Natural killer cell (primary cell): Measurements from ENCODE around the gene RHOF. TPM values are rescaled to one million over a fixed set of nuclear protein-coding genes. Genes with fewer than 3 reads are reported as not detected.

Experiments
- ATAC-seq, 3 donors: fragments of 150-1000 bp in 2 of 3; fragments of 200-7000 bp in 1 of 3; cut with Tn5 transposase; 1 replicate in 1 of 3; 2 replicates in 2 of 3; pipeline ENCODE4 v1.10.0; 2021; ENCODE audit warnings: mild to moderate bottlenecking in 2 of 3, moderate library complexity in 2 of 3
- DNase-seq, 2 donors: peaks; one replicate each; pipeline versions ENCODE4 v3.0.0 to v3.0.0-alpha.2; 2013 to 2021; ENCODE audit warnings: mixed read lengths in 1 of 2
- H3K27ac ChIP-seq: one replicate; pipeline ENCODE4 v1.5.1; 2013; ENCODE audit warnings: mild to moderate bottlenecking, low read length
- H3K27me3 ChIP-seq: one replicate; pipeline ENCODE4 v1.6.1; 2013; ENCODE audit warnings: low read length; ENCODE audit not compliant: control insufficient read depth, insufficient read depth
- H3K36me3 ChIP-seq: one replicate; pipeline ENCODE4 v1.6.1; 2013; ENCODE audit warnings: low read length; ENCODE audit not compliant: control insufficient read depth, insufficient read depth
- H3K4me1 ChIP-seq: one replicate; pipeline ENCODE4 v1.6.1; 2013; ENCODE audit warnings: low read length; ENCODE audit not compliant: control insufficient read depth, insufficient read depth
- H3K4me3 ChIP-seq: one replicate; pipeline ENCODE4 v1.5.1; 2013; ENCODE audit warnings: low read length
- H3K9me3 ChIP-seq: one replicate; pipeline ENCODE4 v1.6.1; 2013; ENCODE audit warnings: low read length; ENCODE audit not compliant: control insufficient read depth, insufficient read depth
- H3K27ac Mint-ChIP-seq, 2 donors: one replicate each; pipeline ENCODE4 v1.8.0; 2022; ENCODE audit warnings: mild to moderate bottlenecking in 2 of 2, mixed read lengths in 2 of 2, moderate library complexity in 1 of 2
- H3K27me3 Mint-ChIP-seq, 2 donors: one replicate each; pipeline ENCODE4 v1.8.0; 2022; ENCODE audit warnings: low read depth in 2 of 2, mixed read lengths in 2 of 2
- H3K36me3 Mint-ChIP-seq: one replicate; pipeline ENCODE4 v1.8.0; 2022; ENCODE audit warnings: mixed read lengths
- H3K4me1 Mint-ChIP-seq, 2 donors: one replicate each; pipeline ENCODE4 v1.8.0; 2022; ENCODE audit warnings: mixed read lengths in 2 of 2
- H3K4me3 Mint-ChIP-seq: one replicate; pipeline ENCODE4 v1.8.0; 2022; ENCODE audit warnings: mild to moderate bottlenecking, moderate library complexity, mixed read lengths
- H3K9me3 Mint-ChIP-seq, 2 donors: one replicate each; pipeline ENCODE4 v1.8.0; 2022; ENCODE audit warnings: mixed read lengths in 2 of 2
- CTCF ChIP-seq: fragments of 200-600 bp; IDR thresholded peaks from one replicate; pipeline ENCODE4 v1.8.0; 2022; ENCODE audit warnings: antibody characterized with exemption
- WGBS: methylation state at CpG from one replicate; pipeline ENCODE4 v1.1.7; 2013; ENCODE audit warnings: missing lambda C conversion rate; ENCODE audit not compliant: insufficient coverage; 5-methylcytosine and 5-hydroxymethylcytosine counted together
- intact Hi-C: fragments of 100-400 bp; cut with micrococcal nuclease; formaldehyde crosslinking; loops from one replicate; pipeline ENCODE4 v1.14.2; 2022
- total RNA-seq, 4 donors: library from RNA; stranded (reverse); fragments of 120-200 nt in 1 of 4; gene quantifications; one replicate each; pipeline versions ENCODE4 v1.2.3 to v1.2.4, GENCODE V29; 2013 to 2022

RHOF gene
- total RNA-seq, 3 donors from 2014 or later (not counting 1 experiment from before 2014, with no cell fraction given), result 146 to 201 (median 177) TPM

DNA sequence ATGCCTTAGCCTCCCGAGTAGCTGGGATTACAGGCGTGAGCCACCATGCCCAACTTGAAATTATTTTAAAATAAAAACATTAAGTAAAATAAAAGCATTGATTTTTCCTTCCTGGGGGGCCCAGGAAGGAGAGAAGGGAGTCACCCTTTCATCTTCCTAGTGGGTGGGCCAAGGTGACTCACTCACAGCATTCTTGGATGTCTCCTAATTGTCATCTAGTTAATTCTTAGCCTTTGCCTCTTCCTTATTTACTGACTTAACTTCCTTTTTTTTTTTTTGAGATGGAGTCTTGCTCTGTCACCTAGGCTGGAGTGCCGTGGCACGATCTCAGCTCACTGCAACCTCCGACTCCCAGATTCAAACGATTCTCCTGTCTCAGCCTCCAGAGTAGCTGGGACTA is 51.7 kb downstream of the RHOF start:
- ATAC-seq (no peak), DNase-seq (no peak)
- Histone ChIP-seq H3K4me1 (no peaks in the 10 kb centered on the region), H3K27me3 (no peaks in the 10 kb centered on the region), H3K9me3 (no peaks in the 10 kb centered on the region), H3K36me3 (no peaks in the 10 kb centered on the region), H3K4me3 (no peak overlapping the region), H3K27ac (no peak overlapping the region)
- Mint-ChIP-seq H3K4me3 (no peak overlapping the region), H3K27me3 (no peaks in the 10 kb centered on the region), H3K4me1 (no peaks in the 10 kb centered on the region), H3K36me3 (no peaks in the 10 kb centered on the region), H3K27ac (no peak overlapping the region), H3K9me3 (no peaks in the 10 kb centered on the region)
- intact Hi-C loops, result no loop called here
- 75% methylated on average over 4 of the region's 6 CpGs for WGBS
- TF ChIP-seq CTCF, result no peak

GRCh38 chr12:121740847-121741246 is 52.6 kb downstream of the RHOF start:
- WGBS, result 99% methylated on average over 4 of the region's 4 CpGs
- Histone ChIP-seq H3K27ac (no peak overlapping the region), H3K36me3 (no peaks in the 10 kb centered on the region), H3K27me3 (no peaks in the 10 kb centered on the region), H3K4me1 (no peaks in the 10 kb centered on the region), H3K9me3 (no peaks in the 10 kb centered on the region), H3K4me3 (no peak overlapping the region)
- Mint-ChIP-seq H3K4me3 (no peak overlapping the region), H3K9me3 (no peaks in the 10 kb centered on the region), H3K27me3 (no peaks in the 10 kb centered on the region), H3K27ac (no peak overlapping the region), H3K36me3 (no peaks in the 10 kb centered on the region), H3K4me1 (no peaks in the 10 kb centered on the region)
- DNase-seq (no peak), ATAC-seq (no peak)
- intact Hi-C loops, result no loop called here
- no peak for TF ChIP-seq CTCF

DNA sequence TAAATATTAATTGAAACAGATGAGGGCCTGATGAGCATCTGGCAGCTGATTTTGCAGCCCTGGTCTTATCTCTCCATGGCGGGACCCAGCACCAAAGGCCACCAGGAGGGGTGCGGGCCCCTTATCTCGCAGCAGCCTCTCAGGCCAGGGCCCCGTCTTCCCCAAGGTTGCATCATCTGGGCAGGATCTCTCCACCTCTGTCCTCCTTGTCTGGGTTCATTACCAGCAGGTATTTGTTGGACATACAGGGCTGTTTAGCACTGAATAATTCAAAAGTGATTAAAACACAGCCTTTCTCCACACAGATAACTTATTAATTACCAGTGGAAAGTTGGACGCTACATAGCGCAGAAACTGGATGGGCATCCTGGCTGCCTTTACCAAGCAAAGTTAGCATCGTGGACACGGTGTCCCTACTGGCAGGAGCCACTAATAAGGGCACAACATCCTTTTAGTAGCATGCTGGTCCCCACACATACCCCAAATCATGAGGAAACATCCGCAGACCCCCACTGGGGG is 55.1 kb downstream of the RHOF start:
- intact Hi-C loops, result no loop called here
- 92% methylated on average over 9 of the region's 9 CpGs for WGBS
- Histone ChIP-seq H3K27ac (no peak overlapping the region), H3K36me3 (no peaks in the 10 kb centered on the region), H3K27me3 (no peaks in the 10 kb centered on the region), H3K4me3 (no peak overlapping the region), H3K9me3 (no peaks in the 10 kb centered on the region), H3K4me1 (no peaks in the 10 kb centered on the region)
- Mint-ChIP-seq H3K9me3 (no peaks in the 10 kb centered on the region), H3K36me3 (no peaks in the 10 kb centered on the region), H3K27me3 (no peaks in the 10 kb centered on the region), H3K4me3 (no peak overlapping the region), H3K4me1 (no peaks in the 10 kb centered on the region), H3K27ac (no peak overlapping the region)
- ATAC-seq, result no peak
- TF ChIP-seq CTCF, result no peak
- no peak for DNase-seq

DNA sequence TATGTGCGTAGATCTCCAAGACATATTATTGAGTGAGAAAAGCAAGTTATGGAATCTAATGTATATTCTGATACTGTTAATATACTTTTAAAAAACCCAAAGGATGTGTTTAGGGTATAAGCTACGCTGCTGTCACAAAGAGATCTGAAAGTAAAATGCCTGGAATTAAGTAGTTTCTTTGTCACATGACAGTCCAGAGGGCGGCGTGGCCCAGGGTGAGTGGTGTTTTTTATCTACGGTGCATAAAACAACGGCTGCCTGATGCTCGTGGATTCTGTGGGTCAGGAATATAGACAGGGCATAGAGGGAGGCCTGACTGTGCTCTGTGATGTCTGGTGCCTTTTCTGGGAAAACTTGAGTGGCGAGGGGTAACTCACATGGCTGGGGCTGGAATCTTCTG is 59.6 kb downstream of the RHOF start:
- Histone ChIP-seq H3K36me3 (no peaks in the 10 kb centered on the region), H3K4me1 (no peaks in the 10 kb centered on the region), H3K9me3 (no peaks in the 10 kb centered on the region), H3K27me3 (no peaks in the 10 kb centered on the region), H3K27ac (no peak overlapping the region), H3K4me3 (no peak overlapping the region)
- ATAC-seq (no peak), DNase-seq (no peak)
- WGBS, result 91% methylated on average over 8 of the region's 8 CpGs
- Mint-ChIP-seq H3K4me3 (no peak overlapping the region), H3K27me3 (no peaks in the 10 kb centered on the region), H3K9me3 (no peaks in the 10 kb centered on the region), H3K4me1 (no peaks in the 10 kb centered on the region), H3K27ac (no peak overlapping the region), H3K36me3 (no peaks in the 10 kb centered on the region)
- no peak for TF ChIP-seq CTCF
- intact Hi-C loops, result no loop called here
